SK-N-SH treated with all-trans-retinoic acid at 6 μM for 48 hours (cell line): ENCODE data around the gene WDR7.

ENCODE experiments used
- ARNTL ChIP-seq: fragments of 450-650 bp; formaldehyde crosslinking; IDR thresholded peaks from 2 replicates; pipeline ENCODE4 v1.5.0; 2020; ENCODE audit warnings: low read depth, mild to moderate bottlenecking, moderate library complexity, borderline replicate concordance
- GLIS3 ChIP-seq: fragments of 250-450 bp; sonication (Bioruptor Pico); IDR thresholded peaks from 2 replicates; pipeline ENCODE4 v1.5.0; 2020; ENCODE audit warnings: mild to moderate bottlenecking, moderate library complexity
- TOX ChIP-seq: fragments of 250-450 bp; sonication (Bioruptor Pico); IDR thresholded peaks from 2 replicates; pipeline ENCODE4 v1.8.0; 2021; ENCODE audit warnings: mild to moderate bottlenecking, moderate library complexity, borderline replicate concordance
- ZFP30 ChIP-seq: fragments of 450-650 bp; formaldehyde crosslinking; IDR thresholded peaks from 2 replicates; pipeline ENCODE4 v1.5.0; 2022; ENCODE audit warnings: mild to moderate bottlenecking, moderate library complexity
- TF ChIP-seq, protein P1 (sequence below): fragments of 250-450 bp; sonication (Bioruptor Pico); IDR thresholded peaks from 2 replicates; pipeline ENCODE4 v1.8.0; 2020; ENCODE audit warnings: mild to moderate bottlenecking, moderate library complexity, borderline replicate concordance
- TF ChIP-seq, protein P2 (sequence below): fragments of 250-450 bp; sonication (Bioruptor Pico); IDR thresholded peaks from 2 replicates; pipeline ENCODE4 v1.5.1; 2021; ENCODE audit warnings: mild to moderate bottlenecking, moderate library complexity
- TF ChIP-seq, protein P3 (sequence below): fragments of 250-450 bp; sonication (Bioruptor Pico); IDR thresholded peaks from 2 replicates; pipeline ENCODE4 v1.8.0; 2021; ENCODE audit warnings: low read depth, mild to moderate bottlenecking, moderate library complexity, borderline replicate concordance

DNA sequence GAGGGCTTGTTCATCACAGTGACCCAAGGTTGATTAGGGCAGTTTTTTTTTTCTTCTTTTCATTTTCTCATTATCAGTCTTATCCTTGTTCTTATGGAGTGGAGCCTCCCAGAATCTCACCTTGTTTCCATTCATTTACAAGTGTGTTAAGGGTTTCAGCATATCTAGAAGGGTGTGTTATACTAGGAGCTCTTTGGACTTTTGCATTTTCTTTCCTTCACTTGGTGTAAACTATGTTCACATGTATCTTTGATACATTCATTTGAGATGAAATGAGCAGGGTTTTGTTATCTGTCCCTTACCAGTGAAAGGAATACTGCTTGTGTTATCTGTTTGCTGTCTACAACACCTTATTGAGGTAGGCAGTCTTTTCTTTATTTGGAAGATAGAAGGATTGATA, 96.7 kb downstream of the WDR7 start:
- TF ChIP-seq, protein P1, sequence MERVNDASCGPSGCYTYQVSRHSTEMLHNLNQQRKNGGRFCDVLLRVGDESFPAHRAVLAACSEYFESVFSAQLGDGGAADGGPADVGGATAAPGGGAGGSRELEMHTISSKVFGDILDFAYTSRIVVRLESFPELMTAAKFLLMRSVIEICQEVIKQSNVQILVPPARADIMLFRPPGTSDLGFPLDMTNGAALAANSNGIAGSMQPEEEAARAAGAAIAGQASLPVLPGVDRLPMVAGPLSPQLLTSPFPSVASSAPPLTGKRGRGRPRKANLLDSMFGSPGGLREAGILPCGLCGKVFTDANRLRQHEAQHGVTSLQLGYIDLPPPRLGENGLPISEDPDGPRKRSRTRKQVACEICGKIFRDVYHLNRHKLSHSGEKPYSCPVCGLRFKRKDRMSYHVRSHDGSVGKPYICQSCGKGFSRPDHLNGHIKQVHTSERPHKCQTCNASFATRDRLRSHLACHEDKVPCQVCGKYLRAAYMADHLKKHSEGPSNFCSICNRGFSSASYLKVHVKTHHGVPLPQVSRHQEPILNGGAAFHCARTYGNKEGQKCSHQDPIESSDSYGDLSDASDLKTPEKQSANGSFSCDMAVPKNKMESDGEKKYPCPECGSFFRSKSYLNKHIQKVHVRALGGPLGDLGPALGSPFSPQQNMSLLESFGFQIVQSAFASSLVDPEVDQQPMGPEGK (CRISPR knock-in tag) = no peak
- no peak for TF ChIP-seq ZFP30
- TF ChIP-seq, protein P2, sequence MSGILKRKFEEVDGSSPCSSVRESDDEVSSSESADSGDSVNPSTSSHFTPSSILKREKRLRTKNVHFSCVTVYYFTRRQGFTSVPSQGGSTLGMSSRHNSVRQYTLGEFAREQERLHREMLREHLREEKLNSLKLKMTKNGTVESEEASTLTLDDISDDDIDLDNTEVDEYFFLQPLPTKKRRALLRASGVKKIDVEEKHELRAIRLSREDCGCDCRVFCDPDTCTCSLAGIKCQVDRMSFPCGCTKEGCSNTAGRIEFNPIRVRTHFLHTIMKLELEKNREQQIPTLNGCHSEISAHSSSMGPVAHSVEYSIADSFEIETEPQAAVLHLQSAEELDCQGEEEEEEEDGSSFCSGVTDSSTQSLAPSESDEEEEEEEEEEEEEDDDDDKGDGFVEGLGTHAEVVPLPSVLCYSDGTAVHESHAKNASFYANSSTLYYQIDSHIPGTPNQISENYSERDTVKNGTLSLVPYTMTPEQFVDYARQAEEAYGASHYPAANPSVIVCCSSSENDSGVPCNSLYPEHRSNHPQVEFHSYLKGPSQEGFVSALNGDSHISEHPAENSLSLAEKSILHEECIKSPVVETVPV (CRISPR knock-in tag) = no peak
- TF ChIP-seq, protein P3, sequence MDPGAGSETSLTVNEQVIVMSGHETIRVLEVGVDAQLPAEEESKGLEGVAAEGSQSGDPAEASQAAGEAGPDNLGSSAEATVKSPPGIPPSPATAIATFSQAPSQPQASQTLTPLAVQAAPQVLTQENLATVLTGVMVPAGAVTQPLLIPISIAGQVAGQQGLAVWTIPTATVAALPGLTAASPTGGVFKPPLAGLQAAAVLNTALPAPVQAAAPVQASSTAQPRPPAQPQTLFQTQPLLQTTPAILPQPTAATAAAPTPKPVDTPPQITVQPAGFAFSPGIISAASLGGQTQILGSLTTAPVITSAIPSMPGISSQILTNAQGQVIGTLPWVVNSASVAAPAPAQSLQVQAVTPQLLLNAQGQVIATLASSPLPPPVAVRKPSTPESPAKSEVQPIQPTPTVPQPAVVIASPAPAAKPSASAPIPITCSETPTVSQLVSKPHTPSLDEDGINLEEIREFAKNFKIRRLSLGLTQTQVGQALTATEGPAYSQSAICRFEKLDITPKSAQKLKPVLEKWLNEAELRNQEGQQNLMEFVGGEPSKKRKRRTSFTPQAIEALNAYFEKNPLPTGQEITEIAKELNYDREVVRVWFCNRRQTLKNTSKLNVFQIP (CRISPR knock-in tag) = no peak
- no peak for TF ChIP-seq TOX (CRISPR knock-in tag)
- TF ChIP-seq GLIS3 (CRISPR knock-in tag) = no peak
- TF ChIP-seq ARNTL = no peak
